Measurements from ENCODE around the gene GPR39. TPM values are rescaled to one million over a fixed set of nuclear protein-coding genes. Genes with fewer than 3 reads are reported as not detected.
"Not testable (repeated sequence)": the region's sequence is repeated elsewhere in the genome, so short reads cannot be mapped to it uniquely, and the experiment has no call there.

GPR39 gene
- total RNA-seq, 1 experiment from 2014 or later: 0.44 TPM

DNA sequence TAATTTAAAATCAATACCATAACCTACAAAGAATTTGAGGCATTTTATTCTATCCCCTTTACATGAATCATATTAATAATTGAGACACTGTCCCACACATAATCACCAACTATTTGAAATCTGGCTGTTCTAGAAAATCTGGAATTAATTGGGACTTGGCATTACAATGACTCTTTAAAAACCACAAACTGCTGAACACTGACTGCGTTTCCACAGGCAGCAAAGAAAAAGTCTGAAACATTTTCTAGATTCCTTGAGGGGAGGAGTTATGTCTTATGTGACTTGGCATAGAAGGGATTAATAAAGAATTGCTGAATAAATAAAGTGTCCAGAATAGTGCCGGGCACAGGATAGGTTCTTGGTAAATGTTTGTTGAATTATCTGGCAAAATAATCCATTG, 61.4 kb downstream of the GPR39 start:
- in situ Hi-C loops (cut with HindIII; ENCODE audit: low sequenced_read_pairs): no loop called here
- DNase-seq (ENCODE audit: low spot score): no peak

DNA sequence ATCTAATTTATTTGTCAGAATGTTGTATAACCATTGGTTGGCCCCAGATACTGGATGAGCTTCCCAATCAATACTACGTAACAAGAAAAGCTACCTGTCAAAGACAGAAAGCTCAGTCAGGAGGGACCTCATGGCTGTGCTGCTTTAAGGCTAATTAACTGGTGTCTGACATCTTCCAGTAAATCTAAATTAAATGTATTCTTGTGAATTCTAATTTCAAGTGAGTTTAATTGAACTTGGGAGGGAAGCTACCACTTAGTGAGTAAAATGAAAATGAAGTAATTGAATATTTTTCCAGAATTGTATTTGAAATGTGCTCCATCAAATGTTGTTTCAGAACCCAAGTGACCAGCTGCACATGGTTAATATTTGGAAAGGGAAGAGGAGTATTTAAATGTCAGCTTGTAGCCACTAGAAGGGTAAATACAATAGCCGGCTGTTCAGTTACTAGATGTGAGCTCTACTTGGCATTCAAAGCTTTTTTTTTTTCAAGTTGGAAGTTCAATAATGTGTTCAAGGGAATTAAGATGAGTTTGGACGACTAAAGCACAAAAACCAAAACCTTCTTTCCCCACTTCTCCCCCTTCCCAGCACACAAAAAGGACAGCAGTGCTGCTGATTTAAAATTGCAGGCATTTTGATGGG, 62.0 kb downstream of the GPR39 start:
- in situ Hi-C loops (cut with HindIII; ENCODE audit: low sequenced_read_pairs): no loop called here
- no peak for DNase-seq (ENCODE audit: low spot score)

DNA sequence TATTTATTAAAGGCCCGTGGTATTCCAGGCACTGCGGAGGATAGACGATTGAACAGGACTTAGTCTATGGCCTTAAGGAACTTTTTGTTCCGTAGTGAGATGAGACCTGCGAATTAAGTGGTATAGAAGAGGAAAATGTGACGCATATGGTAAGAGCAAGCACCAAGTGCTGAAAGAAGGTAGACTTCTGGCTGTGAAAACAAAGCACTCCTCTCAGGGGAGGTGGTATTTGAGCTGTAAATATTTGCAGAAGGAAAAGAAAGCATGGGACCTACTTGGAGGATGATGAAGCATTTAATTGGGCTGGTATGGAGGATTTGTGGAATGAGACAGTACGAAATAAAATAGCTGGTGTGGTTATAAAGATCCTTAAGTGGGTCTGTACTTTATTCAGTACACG, 62.5 kb downstream of the GPR39 start:
- in situ Hi-C loops (cut with HindIII; ENCODE audit: low sequenced_read_pairs): no loop called here
- DNase-seq (ENCODE audit: low spot score): no peak

DNA sequence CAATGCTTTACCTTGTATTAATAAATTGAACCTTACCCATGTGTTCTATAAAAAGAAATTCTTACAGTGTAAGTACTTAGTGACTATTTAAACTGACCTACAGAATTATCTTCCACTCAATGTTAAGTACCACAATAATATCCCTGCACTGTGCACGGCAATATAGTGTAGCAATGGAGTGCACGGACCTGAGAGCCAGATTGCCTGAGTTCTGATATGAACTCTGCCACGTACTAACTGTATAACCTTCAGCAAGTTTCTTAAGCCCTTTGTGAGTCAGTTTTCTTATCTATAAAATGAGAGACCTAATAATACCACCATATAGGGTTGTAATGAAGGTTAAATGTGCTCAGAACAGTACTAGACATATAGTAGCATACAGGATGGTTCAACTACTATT, 66.2 kb downstream of the GPR39 start:
- in situ Hi-C loops (cut with HindIII; ENCODE audit: low sequenced_read_pairs): no loop called here
- no peak for DNase-seq (ENCODE audit: low spot score)

DNA sequence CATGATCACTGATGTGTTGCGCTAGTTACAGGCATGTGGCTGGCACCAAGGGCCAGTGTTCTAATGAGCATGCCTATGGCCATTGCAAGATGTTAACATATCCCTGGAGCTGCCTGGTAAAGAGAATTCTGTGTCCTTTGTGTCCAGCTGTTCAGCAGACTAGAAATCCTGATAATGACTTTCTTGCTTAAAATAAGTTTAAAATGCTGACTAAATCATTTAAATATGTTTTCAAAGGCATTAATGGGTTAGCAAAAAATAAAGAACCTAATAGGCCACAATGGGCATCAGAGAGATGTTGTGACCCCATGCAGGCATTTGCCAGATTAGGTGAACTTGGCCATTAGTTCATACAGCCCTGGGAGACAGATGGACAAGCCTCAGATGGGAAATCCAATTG, 67.5 kb downstream of the GPR39 start:
- in situ Hi-C loops (cut with HindIII; ENCODE audit: low sequenced_read_pairs): no loop called here
- no peak for DNase-seq (ENCODE audit: low spot score)

DNA sequence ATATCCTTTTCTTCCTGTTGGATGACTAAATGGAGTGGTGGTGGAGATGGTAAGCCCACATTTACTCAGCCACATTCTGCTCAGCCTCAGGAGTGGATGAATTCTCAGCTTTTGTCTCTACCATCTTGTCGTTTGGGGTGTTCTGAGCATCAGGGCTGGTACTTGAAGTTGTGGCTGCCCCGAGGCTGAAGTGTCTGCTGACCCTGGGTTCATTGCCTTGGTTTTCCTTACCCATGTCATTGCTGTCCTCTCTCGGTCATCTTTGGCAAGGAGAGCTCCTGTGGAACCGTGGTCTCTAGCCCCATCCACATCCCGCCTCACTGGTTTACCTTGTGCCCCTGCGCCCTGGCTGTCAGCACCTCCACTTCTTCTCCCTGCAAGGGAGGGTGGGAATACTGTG, 71.9 kb downstream of the GPR39 start:
- in situ Hi-C loops (cut with HindIII; ENCODE audit: low sequenced_read_pairs): no loop called here
- DNase-seq (ENCODE audit: low spot score): no peak

DNA sequence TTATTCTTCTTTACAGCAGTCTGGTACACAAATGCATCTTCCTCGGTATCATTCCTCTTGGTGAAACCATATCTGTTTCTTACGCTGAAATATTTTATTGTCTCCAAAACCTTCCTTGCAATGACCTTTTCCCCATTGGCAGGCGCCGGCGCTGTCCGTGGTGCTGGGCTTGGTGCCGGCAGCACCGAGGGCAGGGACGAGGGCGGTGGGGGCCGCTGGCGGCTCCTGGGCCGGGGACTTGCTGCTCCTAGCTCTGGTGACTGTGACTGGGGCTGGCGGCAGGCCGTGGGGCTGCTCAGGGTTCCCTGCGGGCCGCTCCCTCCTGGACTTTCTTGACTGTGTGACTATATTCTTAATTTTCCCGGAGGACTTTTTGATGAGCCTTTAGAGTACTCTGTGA, 72.5 kb downstream of the GPR39 start:
- no peak for DNase-seq (ENCODE audit: low spot score)
- in situ Hi-C loops (cut with HindIII; ENCODE audit: low sequenced_read_pairs): no loop called here

DNA sequence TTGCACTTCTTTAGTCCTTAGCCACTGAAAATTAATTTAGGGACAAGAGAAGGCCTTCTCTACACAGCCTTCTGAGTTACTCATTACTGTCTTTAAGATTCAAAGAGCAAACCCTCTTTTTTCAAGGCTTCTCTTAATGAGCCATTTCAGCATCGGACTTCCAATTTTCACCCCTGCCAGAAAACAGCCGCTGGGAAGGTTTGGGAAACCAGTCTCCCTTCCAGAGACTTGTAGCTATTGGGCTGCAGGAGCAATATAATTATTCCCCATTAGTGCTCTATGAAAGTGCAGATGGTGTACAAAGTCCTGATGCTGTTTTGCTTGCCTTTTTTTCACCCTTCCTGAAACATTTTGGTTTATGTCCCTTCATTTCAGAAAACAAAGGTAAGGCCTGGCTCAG, 79.3 kb downstream of the GPR39 start:
- in situ Hi-C loops (cut with HindIII; ENCODE audit: low sequenced_read_pairs): no loop called here

DNA sequence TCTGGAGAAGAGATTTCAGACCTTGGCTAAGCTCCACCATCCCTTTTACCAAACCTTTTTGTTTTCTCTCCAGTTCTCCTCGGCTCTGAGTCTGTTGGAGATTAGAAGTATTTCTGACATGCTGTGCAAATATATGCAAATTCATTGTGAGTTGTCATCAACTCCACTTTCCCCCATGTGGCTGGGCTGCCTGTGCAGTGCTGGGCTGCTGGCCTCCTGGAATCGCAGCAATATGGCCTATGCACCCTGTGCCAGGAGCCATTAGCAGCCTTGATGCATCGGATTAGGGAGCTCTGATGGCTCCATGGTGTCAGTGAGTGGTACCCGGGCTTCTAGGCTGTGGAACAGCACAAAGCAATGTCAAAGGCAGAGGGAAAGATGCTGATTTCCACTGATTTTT, 80.0 kb downstream of the GPR39 start:
- DNase-seq (ENCODE audit: low spot score): peak; percentile 54
- in situ Hi-C loops (cut with HindIII; ENCODE audit: low sequenced_read_pairs): no loop called here

More for the DNA sequence above, 79.3 kb downstream of the GPR39 start:
- no peak for DNase-seq (ENCODE audit: low spot score)

DNA sequence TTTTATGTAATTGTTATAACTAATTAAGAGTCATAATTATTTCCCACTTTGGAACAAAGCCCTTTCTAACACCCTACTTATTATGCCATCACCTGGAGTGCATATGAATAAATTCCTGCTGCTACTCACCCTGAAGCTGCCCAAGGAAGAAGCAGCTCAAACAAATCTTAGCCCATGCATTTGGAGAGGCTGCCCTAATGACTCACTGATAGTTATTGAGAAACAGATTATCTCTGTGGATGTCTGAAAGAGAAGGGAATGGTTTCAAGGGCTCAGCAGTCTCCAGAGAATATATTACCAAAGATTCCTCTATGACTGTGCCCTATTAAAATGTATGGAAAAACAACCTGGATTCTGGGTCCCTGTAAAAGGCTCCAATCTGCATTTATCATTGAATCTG, 81.0 kb downstream of the GPR39 start:
- no peak for DNase-seq (ENCODE audit: low spot score)
- in situ Hi-C loops (cut with HindIII; ENCODE audit: low sequenced_read_pairs): no loop called here

DNA sequence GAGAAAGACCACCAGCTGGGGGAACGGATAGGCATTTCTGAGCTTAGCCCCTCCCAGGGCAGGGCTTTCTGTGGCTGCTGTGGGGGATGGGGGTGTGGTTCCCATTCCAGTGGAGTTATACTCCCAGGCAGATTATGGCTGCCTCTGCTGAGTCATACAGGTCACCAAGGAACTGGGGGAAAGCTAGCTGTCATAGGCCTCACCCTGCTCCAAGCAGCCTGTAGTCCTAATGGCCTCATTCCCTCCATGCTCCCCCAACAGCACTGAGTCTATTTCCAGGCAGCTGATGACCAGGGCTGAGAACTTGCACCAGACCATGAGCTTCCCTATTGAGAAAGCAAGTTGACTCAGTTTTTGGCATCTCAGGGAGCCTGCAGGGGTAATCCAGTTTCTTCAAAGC, 87.1 kb downstream of the GPR39 start:
- in situ Hi-C loops (cut with HindIII; ENCODE audit: low sequenced_read_pairs): no loop called here
- DNase-seq (ENCODE audit: low spot score): no peak

DNA sequence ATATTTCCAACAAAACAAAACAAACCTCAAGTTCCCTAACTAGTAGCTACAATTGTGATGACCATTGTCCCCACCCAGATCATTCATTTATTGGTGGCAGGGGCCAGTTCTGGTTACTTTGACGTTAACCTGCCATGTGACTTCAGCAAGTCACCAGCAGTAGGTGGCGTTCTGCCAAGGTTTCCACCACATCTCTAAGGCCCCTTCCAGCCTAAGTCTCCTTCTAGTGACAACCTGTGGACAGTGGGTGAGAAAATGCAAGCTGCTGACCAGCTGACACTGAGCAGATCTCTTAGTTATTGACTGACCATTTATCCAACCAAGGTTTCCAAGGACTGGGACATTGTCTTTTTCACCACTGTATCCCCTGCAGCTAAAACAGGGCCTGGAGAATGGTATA, 98.4 kb downstream of the GPR39 start:
- no peak for DNase-seq (ENCODE audit: low spot score)
- in situ Hi-C loops (cut with HindIII; ENCODE audit: low sequenced_read_pairs): no loop called here

DNA sequence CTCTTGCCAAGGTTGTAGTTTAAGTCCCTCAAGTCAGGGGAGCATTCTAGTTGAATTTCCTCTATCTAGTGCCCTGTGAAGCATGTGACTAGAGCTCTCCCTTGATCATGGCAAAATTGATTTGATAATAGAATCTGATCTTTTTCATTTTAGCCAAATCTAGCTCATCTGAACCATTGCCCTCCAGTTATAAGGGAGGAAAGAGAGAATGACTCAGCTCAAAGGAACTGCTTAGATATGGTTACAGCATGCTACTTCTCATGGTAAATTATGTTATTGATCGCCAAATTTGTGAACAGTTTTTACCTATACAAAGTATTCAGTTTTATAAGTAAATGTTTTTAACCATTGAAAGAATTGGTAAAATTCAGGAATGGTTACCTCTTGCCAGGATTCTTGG, 100.8 kb downstream of the GPR39 start:
- no peak for DNase-seq (ENCODE audit: low spot score)
- in situ Hi-C loops (cut with HindIII; ENCODE audit: low sequenced_read_pairs): no loop called here

DNA sequence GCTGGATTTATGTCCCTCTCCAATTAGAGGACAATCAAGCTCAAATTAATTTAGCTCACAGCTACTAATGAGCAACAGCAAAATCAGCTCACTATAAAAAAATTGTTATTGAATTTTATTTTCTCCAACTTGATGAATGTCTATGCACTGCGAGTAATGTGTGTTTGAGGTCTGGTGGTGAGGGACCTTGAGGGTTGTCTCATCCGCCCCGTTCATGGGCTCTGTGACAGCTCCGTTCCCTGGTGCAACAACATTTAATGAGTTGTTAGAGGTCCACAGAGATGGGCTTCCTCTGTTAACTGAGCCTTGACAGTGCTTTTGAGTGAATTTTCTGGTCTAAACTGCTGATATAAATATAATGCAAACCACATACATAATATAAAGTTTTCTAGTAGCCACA, 101.7 kb downstream of the GPR39 start:
- no peak for DNase-seq (ENCODE audit: low spot score)
- in situ Hi-C loops (cut with HindIII; ENCODE audit: low sequenced_read_pairs): no loop called here

DNA sequence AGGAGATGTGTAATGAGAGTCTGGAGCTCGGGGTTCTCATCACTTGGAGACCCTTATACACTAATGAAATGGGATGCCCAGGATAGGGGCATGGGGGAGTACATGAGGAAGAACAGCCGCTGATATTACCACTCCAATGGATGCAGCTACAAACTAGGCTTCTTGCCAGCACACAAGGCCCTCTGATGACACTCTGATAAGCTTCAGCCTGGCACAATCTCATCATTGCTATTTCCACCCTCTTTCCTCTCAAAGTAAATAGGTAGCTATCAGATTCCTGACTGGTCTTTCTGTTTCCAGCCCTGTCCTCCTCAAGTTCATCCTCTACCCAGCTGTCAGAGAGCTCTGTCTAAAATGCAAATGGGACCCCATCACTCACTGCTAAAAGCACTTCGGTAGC, 103.0 kb downstream of the GPR39 start:
- in situ Hi-C loops (cut with HindIII; ENCODE audit: low sequenced_read_pairs): no loop called here
- no peak for DNase-seq (ENCODE audit: low spot score)

DNA sequence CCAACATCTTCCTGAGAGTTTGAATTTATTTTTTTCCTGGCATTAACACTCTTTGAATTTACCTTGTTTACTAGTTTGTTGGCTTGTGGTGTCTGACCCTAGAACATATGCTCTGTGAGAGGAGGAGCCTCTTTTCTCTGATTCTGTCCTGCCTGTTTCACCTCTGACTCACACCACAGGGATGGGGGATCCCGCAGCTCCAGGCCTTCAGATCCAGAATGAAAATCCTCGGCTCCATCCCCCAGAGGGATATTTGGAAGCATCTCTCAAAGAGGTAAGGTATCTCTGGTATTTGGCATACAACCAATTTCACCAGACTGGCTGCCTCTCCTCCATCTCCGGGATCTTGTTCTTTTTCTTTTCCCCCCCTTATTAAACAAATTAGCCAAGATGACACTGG, 104.7 kb downstream of the GPR39 start:
- in situ Hi-C loops (cut with HindIII; ENCODE audit: low sequenced_read_pairs): no loop called here
- no peak for DNase-seq (ENCODE audit: low spot score)

DNA sequence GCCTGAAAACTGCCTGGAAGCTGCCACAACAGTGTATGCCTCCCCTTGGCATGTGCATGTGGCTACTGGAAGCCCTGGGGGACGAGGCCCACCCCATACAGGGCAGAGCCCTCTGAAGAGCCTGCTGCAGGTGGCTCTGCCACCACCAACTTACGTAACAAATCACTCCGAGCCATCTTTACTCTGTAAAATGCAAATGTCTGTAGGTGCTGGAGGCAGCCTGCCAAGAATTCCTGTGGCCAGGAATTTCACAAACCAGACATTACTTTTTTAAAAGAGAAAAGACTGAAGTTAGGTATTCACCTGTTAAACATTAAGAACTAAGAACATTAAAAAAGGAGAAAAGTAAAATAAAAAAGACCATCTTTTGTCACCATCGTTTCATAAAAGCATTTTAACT, 106.3 kb downstream of the GPR39 start:
- no peak for DNase-seq (ENCODE audit: low spot score)
- in situ Hi-C loops (cut with HindIII; ENCODE audit: low sequenced_read_pairs): no loop called here

DNA sequence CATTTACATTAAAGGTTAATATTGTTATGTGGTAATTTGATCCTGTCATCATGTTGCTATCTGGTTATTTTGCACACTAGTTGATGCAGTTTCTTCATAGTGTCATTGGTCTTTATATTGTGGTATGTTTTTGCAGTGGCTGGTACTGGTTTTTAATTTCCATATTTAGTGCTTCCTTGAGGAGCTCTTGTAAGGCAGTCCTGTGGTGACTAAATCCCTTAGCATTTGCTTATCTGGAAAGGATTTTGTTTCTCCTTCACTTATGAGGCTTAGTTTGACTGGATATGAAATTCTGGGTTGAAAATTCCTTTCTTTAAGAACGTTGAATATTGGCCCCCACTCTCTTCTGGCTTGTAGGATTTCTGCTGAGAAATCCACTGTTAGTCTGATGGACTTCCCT, 120.5 kb downstream of the GPR39 start:
- in situ Hi-C loops (cut with HindIII; ENCODE audit: low sequenced_read_pairs): not testable (repeated sequence)

DNA sequence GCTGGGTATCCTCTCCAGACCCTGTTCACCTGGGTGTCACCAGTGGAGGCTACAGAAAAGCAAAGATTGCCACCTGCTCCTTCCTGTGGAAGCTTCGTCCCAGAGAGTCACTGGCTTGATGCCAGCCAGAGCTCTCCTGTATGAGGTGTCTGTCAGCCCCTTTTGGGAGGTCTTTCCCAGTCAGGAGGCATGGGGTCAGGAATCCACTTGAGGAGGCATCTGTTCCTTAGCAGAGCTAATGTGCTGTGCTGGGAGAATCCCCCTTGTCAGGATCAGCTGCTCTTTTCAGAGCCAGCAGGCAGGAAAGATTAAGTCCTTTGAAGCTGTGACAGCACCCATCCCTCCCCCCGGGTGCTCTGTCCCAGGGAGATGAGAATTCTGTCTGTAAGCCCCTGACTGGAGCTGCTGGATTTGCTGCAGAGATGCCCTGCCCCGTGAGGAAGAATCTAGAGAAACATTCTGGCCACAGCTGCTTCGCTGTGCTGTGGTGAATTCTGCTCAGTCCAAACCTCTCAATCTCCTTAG, 121.8 kb downstream of the GPR39 start:
- in situ Hi-C loops (cut with HindIII; ENCODE audit: low sequenced_read_pairs): no loop called here

More for the DNA sequence above, 120.5 kb downstream of the GPR39 start:
- not testable (repeated sequence) for DNase-seq (ENCODE audit: low spot score)

DNA sequence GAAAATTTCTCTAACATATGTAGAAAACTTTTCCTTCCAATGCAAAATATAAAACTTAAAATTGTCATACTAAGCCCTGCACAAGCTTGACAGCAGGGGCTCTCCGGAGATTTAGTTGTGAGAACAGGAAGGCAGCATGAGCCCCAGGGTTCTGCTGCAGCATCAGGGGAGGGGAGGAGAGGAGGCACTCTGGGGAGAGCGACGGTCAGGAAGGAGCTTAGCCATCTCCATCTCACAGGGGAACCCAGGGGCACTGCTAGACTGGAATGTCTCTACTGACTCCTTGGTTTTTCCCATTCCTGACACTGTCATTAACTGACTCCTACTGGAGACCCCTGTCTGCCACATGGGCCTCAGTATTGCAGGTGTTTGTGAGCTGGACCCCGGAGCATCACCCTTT, 123.6 kb downstream of the GPR39 start:
- in situ Hi-C loops (cut with HindIII; ENCODE audit: low sequenced_read_pairs): no loop called here
- DNase-seq (ENCODE audit: low spot score): no peak

More for the DNA sequence above, 121.8 kb downstream of the GPR39 start:
- no peak for DNase-seq (ENCODE audit: low spot score)

DNA sequence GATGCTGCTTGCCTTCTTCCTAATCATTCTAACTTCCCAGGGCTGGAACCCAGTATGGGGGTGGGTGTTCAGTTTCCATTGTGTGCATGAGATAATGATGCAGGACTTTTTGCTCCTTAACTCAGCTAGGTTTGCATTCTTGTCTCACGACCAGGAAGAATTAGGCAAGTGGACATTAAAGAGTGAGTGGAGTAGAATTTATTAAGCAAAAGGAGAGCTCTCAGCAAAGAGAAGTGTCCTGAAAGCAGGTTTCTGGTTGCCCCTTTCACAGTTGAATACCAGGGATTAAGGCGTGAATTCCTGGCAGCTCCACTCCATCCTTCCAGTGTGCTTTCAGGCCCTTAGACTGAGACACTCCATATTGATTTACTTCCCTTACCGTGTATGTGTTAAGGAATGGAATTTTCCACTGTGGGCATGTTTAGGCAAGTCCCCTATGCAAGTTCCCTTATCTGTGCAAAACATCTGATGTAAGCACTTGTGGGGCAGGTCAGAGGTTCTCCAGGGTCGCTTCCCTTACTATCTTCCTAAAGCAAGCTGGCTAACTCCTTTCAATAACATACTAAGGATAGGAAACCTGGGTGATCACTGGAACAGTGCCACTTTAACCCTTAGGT, 126.5 kb downstream of the GPR39 start:
- DNase-seq (ENCODE audit: low spot score): no peak
- in situ Hi-C loops (cut with HindIII; ENCODE audit: low sequenced_read_pairs): no loop called here

All from G401 (cell line).